Endometrial microvascular endothelial cells (primary cell): Measurements from ENCODE around the gene ZNF362. TPM values are rescaled to one million over a fixed set of nuclear protein-coding genes. Genes with fewer than 3 reads are reported as not detected.

Experiments
- in situ Hi-C: cut with HindIII; loops from 2 replicates; pipeline ENCODE4 v1.10.0; 2017; ENCODE audit warnings: low sequenced_read_pairs, low pct_unique_long_range_greater_than_20kb; ENCODE audit errors: inconsistent ontology term
- total RNA-seq: library from RNA; depleted of rRNA; stranded (reverse); fragments of >200 nt; gene quantifications from one replicate; pipeline ENCODE4 v1.2.3, GENCODE V29; 2015; ENCODE audit errors: inconsistent ontology term

Gene ZNF362
- total RNA-seq, 1 donor from 2014 or later = 6.2 TPM

DNA sequence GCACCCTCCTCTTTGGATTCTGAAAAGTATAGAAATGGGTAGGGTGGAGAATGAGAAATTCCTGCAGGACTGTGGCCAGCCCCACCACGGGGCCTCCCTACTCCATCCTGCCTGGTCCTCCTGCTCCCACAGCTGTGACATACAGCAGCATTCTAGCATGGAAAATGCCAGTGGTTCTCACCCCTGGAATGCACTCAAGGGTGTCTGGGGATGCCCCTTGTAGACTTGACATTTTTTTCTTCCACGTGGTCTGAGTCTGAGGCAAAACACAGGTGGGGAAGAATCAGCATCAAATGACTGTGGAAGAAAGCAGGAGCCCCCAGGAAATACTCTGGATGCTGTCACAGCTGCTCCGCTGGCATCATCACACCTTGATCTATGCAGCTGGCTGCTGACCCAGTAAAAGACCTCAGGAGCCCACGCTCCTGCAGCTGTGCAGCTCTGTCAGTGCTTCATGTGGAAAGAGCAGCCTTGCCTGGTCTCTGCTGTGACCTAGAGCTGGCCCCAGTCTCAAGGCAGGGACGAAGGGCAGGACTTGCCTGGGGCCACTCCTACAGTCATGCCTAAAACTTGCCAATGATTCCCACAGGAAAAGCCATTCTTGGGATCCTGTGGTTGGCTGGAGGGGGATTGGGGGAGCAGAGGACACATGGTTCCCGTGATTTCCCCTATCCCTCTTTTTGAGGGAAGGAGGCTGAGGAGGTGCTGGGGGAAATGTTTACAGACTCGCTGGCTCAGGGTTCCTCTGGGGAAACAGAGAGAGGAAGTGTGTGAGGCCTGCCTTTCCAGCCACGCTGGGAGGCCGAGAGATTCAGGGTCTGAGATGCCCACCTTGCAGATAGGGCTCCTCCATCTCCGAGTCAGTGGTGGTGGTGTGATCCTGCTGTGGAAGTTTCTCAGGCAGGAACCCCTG is 75.4 kb downstream of the ZNF362 start:
- in situ Hi-C loops = no loop called here

DNA sequence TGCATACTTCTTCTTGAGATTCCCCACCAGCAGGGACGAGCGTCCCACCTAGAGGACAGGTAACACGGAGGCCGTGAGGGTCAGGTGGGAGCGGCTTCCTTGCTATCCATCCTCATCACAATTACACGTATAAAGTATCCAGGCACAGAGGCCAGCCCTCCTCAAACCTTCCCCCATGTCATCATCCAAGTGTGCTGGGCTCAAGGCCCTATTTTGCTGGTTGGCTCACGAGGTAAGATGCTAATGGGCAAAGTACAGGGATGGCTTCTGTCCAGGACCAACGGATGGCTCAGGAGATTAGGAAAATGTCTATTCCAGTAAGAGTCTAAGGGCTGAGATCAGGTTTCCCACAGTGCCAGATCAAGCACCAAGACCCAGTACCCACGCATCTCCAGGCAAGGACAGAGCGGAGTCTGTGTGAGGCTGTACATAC is 76.1 kb downstream of the ZNF362 start:
- in situ Hi-C loops = no loop called here

DNA sequence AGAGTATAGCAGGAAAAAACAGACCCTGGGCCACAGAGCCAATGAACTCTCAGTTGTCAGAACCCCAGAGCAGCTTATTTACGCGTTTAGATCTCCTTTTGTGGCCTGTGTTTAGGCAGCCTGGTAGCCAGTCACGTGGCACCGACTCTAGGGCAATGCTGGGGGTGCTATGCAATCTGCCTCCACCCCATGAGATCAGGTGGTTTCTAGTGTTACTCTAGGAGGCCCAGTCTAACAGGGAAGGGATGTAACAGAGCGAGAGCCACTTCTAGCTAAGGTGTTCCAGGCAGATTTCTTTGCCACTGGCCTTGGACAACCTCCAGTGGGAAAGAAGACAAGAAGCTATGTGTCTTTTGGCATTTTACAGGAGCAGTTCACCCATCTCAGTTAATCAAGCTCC is 76.6 kb downstream of the ZNF362 start:
- in situ Hi-C loops = no loop called here

DNA sequence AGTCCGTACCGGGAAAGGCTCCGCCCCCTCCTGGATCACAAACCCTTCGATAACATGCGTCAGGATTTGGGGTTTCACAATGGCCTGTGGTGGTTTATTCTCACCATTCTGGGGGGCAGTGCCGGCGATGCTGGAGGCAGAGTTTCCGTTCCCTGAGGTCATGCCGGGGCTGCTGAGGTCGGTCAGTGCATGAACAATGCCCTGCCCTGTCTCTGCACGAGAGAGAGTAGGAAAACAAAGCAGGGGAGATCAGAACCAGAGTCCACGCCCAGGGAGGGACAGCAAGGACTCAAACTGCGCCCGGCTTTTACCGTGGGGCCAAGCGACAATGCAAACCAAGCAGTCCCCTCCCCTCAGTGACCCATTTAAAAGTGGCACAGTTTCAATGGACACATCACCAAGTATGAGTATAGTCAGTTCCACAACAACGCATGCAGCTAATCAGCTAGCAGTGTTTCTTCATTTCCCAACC is 77.8 kb downstream of the ZNF362 start:
- in situ Hi-C loops = no loop called here

DNA sequence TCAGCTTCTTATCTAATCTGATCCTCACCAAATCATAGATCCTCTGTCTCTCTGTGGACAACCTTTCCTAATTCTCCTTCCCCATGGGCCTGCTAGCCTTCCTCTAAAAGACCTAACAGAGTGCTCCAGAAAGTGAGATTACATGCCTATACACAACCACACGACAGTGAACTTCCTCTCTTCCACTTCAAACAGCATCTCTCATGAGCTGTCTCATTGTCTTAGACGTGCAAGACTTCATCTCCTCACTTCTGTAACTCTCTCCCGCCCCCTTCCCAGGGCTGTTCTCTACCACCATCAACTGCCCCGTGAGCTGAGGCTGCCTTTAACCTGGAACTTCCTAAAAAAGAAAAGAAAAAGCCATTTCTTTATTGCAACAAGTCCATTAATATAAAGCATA is 78.7 kb downstream of the ZNF362 start:
- in situ Hi-C loops = no loop called here

DNA sequence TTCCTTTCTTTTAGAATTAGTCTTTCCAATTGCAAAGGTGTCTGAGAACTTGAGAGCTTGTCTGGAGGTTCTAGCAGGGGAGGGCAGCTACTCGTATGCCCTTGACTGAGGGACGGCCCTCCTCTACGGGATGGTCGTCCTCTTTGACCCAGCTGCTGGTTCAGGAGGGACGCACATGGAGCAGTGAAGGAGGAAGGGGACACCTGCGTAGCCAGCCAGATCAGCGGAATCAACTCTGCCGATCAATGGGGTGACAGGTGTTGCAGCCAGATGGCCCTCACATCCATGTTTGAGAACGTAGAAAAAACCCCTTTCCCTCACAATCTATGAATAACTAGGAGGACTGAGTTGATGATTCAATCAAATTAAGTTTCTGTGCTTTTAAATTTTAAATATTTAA is 80.3 kb downstream of the ZNF362 start:
- in situ Hi-C loops = no loop called here

DNA sequence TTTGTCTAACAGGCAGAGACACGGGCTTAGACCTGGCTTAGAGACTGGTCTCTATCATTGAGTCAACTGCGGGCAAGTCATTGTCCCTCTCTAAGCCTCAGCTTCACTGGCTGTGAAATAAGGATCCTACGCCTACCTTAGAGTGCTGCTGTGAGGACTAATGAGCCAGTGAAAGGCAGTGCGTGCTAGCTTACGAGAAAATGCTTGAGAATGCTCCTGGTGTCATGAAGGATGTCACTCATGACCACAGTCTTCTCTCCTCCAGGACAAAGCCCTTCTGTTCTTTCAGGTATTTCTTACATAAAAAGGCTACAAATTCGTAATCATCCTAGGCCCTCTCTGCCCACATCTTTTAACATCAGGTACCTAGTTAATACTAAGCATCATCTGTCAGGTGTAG is 81.1 kb downstream of the ZNF362 start:
- in situ Hi-C loops = no loop called here

DNA sequence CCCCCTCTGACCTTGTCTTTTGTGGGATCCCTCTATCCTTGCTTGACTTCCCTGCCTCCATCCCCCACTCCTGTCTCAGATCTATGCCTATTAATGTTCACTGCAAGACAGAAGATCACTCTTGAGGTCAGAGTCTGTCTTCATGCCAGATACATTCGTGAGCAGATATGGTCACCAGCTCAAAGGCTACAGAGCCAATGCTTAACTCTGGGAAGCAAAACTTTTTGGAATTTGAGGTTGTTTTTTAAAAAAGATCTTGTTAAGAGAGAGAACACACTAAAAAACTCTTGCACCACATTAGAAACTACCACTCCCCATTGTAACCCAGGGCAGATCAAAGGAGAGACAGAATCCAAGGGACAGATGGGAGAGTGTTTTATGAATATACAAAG is 81.8 kb downstream of the ZNF362 start:
- in situ Hi-C loops = no loop called here

DNA sequence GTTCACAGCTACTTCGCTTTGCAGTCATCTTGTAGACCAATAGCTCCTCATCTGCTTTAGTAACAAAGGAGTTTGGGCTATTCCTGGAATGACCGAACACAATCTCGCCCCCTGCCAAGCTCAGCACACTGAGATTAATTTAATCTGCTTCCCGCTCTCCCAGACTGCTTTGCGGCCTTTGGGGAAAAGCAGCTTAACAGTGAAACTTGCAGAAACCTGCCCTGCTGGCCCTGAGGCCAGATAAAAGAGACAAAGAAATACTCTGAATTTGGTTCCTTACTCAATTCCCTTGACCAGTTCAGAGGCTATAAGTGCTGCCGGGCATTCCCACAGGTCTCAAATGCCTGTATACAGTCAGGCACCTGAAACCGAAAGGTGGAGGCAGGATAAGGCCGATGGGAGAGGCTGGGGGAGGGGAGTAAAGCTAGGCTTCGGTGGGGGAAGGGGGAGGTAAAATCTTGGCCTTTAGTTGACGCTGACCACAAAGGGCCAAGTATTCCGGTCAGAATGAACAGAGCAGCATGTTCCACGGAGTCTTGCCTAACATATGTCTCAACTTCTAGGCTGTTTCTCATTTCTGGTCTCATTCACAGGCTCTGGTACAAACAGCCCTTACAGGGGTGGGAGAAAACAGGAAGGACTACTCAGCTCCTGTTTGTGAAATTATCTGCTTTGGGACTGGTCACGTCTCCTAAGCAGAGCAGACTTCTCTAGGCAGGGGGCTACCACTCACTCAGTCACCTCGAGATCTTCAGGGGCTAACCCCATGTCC is 82.3 kb downstream of the ZNF362 start:
- in situ Hi-C loops = no loop called here

DNA sequence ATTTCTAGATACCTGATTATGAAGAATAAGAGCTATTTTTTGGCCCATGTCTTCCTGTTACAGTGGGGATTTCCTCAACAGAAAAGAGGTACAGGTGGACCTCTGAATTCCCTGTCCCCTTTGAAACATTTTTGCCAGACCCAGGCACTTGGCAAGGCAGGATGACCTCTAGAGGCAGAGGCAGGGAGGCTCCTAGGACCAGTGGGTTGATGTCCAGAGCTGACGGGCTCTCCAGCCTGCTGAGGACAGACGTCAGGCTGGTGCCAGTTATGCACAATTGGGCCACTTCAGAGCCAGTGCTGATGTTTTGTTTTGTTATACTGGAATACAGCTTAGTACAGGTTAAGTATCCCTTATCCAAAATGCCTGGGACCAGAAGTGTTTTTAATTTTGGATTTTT is 83.1 kb downstream of the ZNF362 start:
- in situ Hi-C loops = no loop called here

DNA sequence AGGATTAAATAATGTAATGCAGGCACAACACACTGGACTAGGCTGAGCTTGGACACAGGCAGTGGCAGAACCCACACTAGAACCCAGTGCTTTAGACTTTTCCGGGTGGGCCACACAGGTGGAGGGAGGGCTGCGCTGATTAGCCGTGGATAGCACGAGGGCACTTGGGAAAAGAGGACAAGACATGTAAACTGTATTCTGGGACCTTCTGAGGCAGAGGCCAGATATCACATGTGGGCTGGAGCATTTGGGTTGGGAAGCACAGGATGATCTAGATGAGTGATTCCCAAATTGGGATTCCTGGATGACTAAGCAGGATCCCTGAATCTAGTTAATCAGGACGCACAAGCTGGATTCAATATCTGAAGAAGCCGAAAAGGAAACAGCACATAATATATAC is 84.9 kb downstream of the ZNF362 start:
- in situ Hi-C loops = no loop called here

DNA sequence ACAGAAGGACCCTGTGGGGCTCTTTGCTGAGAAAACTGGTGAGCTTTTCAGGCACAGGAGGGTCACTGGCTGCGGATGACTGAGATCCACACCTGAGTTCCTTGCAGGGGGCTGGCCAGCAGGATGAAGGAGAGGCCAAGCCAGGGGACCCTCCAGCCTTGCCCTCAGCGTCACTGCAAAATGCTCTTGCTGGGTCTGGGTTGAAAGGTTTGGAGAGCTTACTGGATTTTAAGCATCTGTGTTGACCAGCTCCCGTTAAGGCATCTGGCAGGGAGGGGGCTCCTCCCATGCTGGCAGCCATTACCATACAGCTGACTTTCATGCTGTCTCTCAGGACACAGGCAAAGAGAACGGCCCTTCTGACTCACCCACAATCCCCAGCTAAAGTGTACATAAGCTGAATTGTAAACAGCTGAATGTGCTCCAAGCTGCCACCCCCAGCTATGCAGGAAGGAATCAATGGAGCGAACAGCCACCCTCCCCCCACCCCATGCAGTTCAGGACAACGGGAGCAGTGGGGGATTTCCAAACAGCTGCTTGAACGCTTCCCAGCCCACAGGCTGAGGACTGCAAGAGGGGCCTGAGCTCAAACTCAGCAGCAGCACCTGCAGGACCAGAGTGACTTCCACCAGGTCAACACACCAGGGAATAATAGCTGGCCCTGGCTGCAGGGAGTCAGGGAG is 85.9 kb downstream of the ZNF362 start:
- in situ Hi-C loops = no loop called here

DNA sequence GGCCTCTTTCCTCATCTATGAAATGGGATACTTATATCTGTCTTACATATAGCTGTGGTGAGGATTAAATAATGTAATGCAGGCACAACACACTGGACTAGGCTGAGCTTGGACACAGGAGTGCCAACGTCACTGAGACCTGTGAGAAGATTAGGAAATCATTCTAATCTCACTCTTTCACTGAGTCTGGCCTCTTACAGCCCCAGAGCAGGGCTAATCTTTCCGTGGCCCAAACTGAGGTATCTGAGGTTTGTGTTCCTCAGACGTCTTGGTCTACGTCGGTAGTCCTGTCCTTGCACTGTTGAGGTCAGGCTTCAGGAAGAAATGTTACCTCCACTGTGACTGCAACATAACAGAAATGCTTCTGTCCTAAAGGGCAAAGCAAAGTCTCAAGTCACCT is 87.2 kb downstream of the ZNF362 start:
- in situ Hi-C loops = no loop called here

DNA sequence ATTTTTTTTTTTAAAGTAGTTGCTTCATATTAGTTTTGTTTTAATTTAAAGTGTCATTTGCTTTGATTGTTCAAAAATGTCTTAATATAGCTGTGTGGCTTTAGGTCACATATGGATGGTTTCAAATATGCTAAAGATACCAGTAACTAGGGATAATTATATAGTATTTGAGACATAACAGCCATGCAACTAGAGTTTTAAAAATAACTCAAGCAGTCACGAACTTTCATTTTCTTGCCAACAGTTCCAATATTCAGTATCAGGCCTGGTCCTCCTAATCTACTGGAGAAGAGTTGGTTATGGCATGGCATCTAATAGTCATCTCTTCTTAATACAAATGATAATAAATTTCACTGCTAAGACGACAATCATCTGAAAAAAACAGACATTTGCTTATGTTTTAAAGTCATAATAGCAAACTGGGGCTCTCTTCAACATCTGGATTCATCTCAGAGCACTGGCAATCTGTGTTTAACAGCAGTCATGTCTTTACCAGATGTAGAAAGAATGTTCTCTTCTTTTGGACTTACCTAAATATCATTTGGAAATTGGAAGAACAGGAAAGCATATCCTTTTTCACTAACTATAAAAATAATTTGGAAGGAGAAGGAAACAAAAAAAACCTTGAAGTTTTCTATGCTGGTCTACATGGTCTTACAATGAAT is 88.7 kb downstream of the ZNF362 start:
- in situ Hi-C loops = no loop called here

DNA sequence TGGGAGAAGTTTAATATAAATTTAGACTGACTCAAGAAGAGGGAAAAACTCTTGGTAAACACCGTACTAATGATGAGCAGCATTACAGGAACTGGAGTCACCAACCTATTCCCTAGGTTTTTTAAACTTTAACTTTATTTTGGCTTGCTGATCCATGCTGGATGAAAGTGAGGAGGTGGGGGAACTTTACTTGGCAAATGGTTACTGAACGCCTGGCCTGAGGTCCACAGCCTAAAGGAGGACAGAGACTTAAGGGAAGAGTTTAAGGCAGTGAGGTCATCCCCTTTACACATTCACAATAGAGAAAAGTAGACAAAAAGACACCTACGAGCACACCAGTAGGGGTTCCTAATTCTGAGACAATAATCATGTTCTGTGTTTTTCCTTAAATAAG is 90.2 kb downstream of the ZNF362 start:
- in situ Hi-C loops = no loop called here

DNA sequence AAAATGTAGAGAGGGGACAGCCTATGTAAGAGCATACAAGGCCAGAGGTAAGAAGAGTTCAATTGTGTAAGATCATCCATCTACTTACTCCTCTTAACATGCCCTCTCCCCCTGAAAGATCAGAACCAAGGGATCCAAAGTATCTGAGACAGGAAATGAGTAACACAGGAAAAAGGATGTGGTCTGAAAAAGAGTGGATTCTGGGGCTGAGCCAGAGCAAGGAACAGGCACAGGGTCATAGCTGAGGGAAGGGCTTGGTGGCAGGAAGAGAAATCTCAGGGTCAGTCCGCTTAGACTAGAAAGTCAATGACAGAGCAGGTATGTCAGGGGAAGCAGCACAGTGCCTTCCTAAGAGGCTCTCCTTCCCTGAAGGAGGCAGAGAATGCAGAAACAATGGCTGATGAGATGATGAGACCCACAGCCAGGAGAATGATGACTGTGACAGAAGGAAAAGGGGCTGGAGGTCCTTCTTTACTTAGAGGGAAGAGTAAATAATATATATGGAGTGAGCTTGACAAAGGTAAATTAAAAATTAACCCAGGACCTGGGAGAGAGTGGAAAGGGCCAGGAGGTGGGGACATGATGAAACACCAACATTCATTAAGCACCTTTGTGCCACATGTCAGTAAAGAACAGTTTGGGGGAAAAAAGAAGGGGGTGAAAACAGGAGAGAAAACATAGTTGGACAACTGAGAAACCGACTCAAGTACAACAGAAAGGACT is 90.8 kb downstream of the ZNF362 start:
- in situ Hi-C loops = no loop called here

DNA sequence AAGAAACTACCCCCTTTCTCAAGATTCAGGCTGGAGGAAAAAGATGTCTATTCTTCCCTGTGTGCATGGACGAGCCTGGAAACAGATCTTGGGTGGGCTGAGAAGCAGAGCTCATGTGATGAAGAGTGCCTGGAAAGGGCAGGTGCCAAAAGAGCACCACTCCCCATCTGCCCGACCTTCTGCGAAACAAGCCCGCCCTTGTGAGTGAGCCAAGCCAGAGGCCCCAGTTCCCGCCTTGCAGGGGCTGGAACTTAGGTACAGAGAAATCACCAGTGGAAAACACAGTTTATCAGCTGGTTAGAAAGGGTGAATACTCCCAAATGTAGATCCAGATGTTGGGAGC is 91.3 kb downstream of the ZNF362 start:
- in situ Hi-C loops = no loop called here

DNA sequence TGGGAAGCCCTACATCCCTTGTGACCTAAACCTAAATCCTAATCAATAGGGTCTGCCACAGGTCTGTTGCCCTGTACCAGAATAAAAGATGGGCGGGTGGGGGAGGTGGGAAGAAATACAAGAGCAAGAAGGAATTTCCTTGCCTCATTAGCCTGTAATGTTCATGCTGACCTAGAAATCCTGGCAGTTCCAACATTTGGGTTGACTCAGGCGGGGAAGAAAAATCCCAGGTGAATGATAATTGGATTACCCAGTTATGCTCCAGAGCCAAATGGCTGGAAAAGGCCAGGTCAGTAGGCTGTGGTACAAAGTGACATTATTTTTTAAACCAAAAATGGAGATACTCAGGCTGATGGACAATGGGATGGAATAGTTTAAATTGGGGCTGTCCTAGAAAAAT is 91.9 kb downstream of the ZNF362 start:
- in situ Hi-C loops = no loop called here

DNA sequence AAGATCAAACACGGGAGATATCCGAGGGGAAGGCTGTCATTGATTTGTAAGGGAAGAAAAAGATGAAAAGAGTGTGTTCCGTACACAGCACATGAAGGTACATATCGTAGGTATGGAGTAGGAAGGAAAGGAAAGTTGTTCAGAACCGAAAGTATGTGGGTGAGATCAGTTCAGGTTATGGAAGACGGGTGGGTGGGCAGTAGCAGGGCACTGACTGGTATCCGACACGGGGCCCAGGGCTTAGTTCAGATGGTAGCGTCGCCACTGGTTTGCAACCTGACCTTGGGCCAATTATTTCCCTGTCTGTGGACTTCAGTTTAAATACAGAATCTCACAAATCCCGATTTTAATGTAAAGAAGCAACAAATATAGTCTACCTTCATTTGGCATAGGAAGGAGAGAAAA is 92.4 kb downstream of the ZNF362 start:
- in situ Hi-C loops = no loop called here
